ENCODE data around the gene SOD3. TPM values are rescaled to one million over a fixed set of nuclear protein-coding genes. Genes with fewer than 3 reads are reported as not detected.
A peak's percentile ranks its signal among the peaks of the same experiment; 100 is the strongest.

Gene SOD3
- polyA plus RNA-seq, 6 donors from 2014 or later, result not detected

DNA sequence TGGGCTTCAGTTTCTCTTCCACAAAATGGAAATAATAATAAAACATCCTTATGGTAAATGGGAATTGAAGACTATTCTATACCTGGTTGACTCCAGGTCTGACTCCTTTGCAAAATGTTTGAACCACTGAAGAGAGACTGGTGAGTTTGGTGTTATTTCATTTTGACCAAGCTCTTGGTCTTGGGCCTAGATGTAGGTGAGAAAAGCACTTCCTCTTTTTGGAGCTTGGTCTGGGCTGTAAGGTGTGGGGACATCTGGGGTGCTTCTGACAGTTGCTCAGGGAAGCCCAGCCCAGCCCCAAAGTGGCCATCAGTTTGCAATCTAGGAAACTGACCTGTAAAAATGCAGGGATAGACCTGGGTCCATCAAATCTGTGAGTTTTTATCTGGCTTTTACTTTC, 26.8 kb upstream of the SOD3 start:
- Mint-ChIP-seq H3K36me3 (peaks cover 0 to 5% of the 10 kb centered on the region in 2 donors), H3K4me3 (no peak overlapping the region), H3K27me3 (peaks cover 0 to 5% (median 0%) of the 10 kb centered on the region in 3 donors), H3K9me3 (peaks cover 0 to 25% (median 4%) of the 10 kb centered on the region in 7 donors), H3K27ac (no peak overlapping the region), H3K4me1 (no peaks in the 10 kb centered on the region)
- ATAC-seq (ENCODE audit: low read depth in 2 of 2) (no peak), DNase-seq (no peak)

- Mint-ChIP-seq H3K27me3 (peaks cover 0 to 5% (median 0%) of the 10 kb centered on the region in 3 donors), H3K4me3 (no peak overlapping the region), H3K27ac (no peak overlapping the region), H3K4me1 (no peaks in the 10 kb centered on the region), H3K9me3 (peaks cover 0 to 23% (median 4%) of the 10 kb centered on the region in 7 donors), H3K36me3 (peaks cover 0 to 5% of the 10 kb centered on the region in 2 donors)
- ATAC-seq (ENCODE audit: low read depth in 2 of 2) (no peak), DNase-seq (no peak)
Measured at GRCh38 chr4:24769571-24769970, 25.8 kb upstream of the SOD3 start.

DNA sequence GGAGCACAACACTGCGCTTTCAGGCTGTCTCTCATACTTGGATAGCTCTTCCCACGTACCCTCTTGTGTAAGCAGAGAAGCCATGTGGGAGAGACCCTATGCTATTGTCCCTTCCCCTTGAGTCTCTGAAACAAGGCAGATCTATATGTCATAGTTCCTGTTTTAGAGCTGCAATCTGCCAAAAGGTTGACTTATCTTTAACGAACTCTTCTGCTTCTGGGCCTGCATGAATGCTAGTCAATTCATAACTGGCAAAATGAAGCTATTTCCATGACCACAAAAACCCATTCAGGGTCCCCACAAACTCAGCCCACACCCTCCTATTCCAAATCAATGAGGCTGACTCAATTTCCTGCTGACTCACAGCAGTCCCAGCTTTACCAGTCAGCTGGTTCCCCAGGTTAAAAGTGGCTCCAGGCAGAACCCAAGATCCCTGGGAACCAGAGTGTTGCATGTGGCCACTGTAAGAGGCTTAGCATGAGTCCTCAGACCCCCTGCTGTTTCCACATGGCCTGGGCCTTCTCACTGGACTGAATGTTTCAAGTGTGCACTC, 25.3 kb upstream of the SOD3 start:
- DNase-seq, result no peak
- peaks cover 0 to 5% (median 0%) of the 10 kb centered on the region in 3 donors for H3K27me3 Mint-ChIP-seq
- H3K9me3 Mint-ChIP-seq, result peaks cover 0 to 21% (median 4%) of the 10 kb centered on the region in 7 donors
- no peak for ATAC-seq (ENCODE audit: low read depth in 2 of 2)
- no peaks in the 10 kb centered on the region for H3K4me1 Mint-ChIP-seq
- peak overlapping the region in 1 of 8 donors; percentile 55 for H3K4me3 Mint-ChIP-seq
- H3K27ac Mint-ChIP-seq, result no peak overlapping the region
- H3K36me3 Mint-ChIP-seq, result peaks cover 0 to 5% of the 10 kb centered on the region in 2 donors

- H3K4me3 Mint-ChIP-seq, result no peak overlapping the region
- H3K27ac Mint-ChIP-seq, result no peak overlapping the region
- H3K9me3 Mint-ChIP-seq, result peaks cover 0 to 21% (median 2%) of the 10 kb centered on the region in 7 donors
- H3K27me3 Mint-ChIP-seq, result peaks cover 0 to 5% (median 0%) of the 10 kb centered on the region in 3 donors
- no peaks in the 10 kb centered on the region for H3K4me1 Mint-ChIP-seq
- H3K36me3 Mint-ChIP-seq, result peaks cover 0 to 5% of the 10 kb centered on the region in 2 donors
- DNase-seq, result no peak
- no peak for ATAC-seq (ENCODE audit: low read depth in 2 of 2)
Measured at GRCh38 chr4:24770667-24771066, 24.7 kb upstream of the SOD3 start.

GRCh38 chr4:24771241-24771640, 24.1 kb upstream of the SOD3 start:
- H3K9me3 Mint-ChIP-seq, result peaks cover 0 to 21% (median 2%) of the 10 kb centered on the region in 7 donors
- H3K4me1 Mint-ChIP-seq, result no peaks in the 10 kb centered on the region
- peaks cover 0 to 5% (median 0%) of the 10 kb centered on the region in 3 donors for H3K27me3 Mint-ChIP-seq
- ATAC-seq (ENCODE audit: low read depth in 2 of 2) (no peak), DNase-seq (no peak)
- peaks cover 0 to 5% of the 10 kb centered on the region in 2 donors for H3K36me3 Mint-ChIP-seq
- no peak overlapping the region for H3K27ac Mint-ChIP-seq
- H3K4me3 Mint-ChIP-seq, result no peak overlapping the region

DNA sequence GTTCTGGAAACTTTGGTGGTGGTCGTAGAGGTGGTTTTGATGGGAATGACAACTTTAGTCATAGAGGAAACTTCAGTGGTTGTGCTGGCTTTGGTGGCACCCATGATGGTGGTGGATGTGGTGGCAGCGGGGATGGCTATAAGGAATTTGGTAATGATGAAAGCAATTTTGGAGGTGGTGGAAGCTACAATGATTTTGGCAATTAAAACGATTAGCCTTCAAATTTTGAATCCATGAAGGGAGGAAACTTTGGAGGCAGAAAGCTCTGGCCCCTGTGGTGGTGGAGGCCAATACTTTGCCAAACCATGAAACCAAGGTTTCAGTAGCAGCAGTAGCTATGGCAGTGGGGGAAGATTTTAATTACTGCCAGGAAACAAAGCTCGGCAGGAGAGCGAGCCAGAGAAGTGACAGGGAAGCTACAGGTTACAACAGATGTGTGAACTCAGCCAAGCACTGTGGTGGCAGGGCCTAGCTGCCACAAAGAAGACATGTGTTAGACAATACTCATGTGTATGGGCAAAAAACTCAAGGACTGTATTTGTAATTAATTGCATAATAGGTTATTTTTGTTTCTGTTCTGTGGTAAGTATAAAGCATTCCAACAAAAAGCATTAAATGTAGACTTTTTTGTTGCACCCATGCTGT, 23.2 kb upstream of the SOD3 start:
- ATAC-seq (ENCODE audit: low read depth in 2 of 2) (no peak), DNase-seq (no peak)
- Mint-ChIP-seq H3K4me1 (no peaks in the 10 kb centered on the region), H3K4me3 (no peak overlapping the region), H3K36me3 (peaks cover 0 to 5% of the 10 kb centered on the region in 2 donors), H3K27me3 (peaks cover 0 to 5% (median 0%) of the 10 kb centered on the region in 3 donors), H3K9me3 (peaks cover 0 to 14% (median 2%) of the 10 kb centered on the region in 7 donors), H3K27ac (no peak overlapping the region)

GRCh38 chr4:24772952-24773351, 22.4 kb upstream of the SOD3 start:
- H3K4me1 Mint-ChIP-seq, result no peaks in the 10 kb centered on the region
- H3K36me3 Mint-ChIP-seq, result peaks cover 0 to 5% of the 10 kb centered on the region in 2 donors
- peaks cover 0 to 7% (median 2%) of the 10 kb centered on the region in 7 donors for H3K9me3 Mint-ChIP-seq
- H3K27me3 Mint-ChIP-seq, result peaks cover 0 to 5% (median 0%) of the 10 kb centered on the region in 3 donors
- H3K4me3 Mint-ChIP-seq, result no peak overlapping the region
- ATAC-seq (ENCODE audit: low read depth in 2 of 2) (no peak), DNase-seq (no peak)
- no peak overlapping the region for H3K27ac Mint-ChIP-seq

GRCh38 chr4:24774452-24774851, 20.9 kb upstream of the SOD3 start:
- H3K9me3 Mint-ChIP-seq, result peaks cover 0 to 7% (median 1%) of the 10 kb centered on the region in 7 donors

DNA sequence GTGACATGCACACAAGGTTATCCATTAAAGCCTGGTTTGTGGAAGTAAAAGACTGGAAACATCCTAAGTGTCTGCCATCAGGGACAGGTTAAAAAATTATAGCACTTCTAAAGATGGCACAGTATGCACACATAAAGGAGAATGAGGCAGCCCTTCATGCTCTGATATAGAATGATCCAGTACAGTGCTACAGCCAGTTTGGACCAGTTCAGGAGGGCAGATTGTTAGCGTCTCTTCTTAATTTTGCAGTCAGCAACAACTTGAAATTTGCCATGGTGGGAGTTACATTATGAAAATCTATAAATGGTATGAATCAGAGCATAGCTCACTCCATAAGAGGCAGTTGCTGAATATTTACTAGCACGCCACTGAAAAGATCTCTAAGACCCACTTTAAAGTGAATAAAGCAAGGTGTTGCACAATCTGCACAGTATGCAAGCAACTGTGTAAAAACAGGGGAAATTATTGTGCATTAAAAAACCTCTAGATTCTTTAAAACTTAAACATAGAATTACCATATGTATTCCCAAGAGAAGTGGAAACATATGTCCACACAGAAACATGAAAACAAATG, 20.3 kb upstream of the SOD3 start:
- Mint-ChIP-seq H3K27me3 (peaks cover 0 to 5% (median 0%) of the 10 kb centered on the region in 3 donors), H3K9me3 (peaks cover 0 to 7% (median 1%) of the 10 kb centered on the region in 7 donors), H3K4me3 (no peak overlapping the region), H3K27ac (no peak overlapping the region), H3K4me1 (no peaks in the 10 kb centered on the region), H3K36me3 (peaks cover 0 to 5% of the 10 kb centered on the region in 2 donors)
- DNase-seq (no peak), ATAC-seq (ENCODE audit: low read depth in 2 of 2) (no peak)

More at GRCh38 chr4:24774452-24774851, 20.9 kb upstream of the SOD3 start:
- Mint-ChIP-seq H3K4me3 (no peak overlapping the region), H3K27ac (no peak overlapping the region), H3K4me1 (no peaks in the 10 kb centered on the region), H3K36me3 (peaks cover 0 to 5% of the 10 kb centered on the region in 2 donors), H3K27me3 (peaks cover 0 to 5% (median 0%) of the 10 kb centered on the region in 3 donors)
- no peak for ATAC-seq (ENCODE audit: low read depth in 2 of 2)
- DNase-seq, result no peak

DNA sequence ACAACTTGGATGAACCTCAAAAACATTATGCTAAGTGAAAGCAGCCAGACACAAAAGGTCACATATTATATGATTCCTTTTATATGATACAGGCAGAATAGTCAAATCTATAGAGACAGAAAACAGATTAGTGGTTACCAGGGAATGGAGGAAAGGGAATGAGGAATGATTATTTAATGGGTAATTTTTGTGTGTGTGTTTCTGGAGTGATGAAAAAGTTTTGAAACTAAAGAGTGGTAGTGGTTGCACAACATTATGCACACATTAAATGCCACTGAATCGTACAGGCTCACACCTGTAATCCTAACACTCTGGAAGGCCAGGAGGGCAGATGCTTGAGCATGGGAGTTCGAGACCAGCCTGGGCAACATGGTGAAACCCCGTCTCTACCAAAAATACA, 19.6 kb upstream of the SOD3 start:
- ATAC-seq (ENCODE audit: low read depth in 2 of 2), result no peak
- Mint-ChIP-seq H3K4me1 (no peaks in the 10 kb centered on the region), H3K4me3 (no peak overlapping the region), H3K27ac (no peak overlapping the region), H3K9me3 (peaks cover 0 to 7% (median 1%) of the 10 kb centered on the region in 7 donors), H3K36me3 (peaks cover 0 to 5% of the 10 kb centered on the region in 2 donors), H3K27me3 (peaks cover 0 to 5% (median 0%) of the 10 kb centered on the region in 3 donors)
- no peak for DNase-seq

GRCh38 chr4:24777536-24778463, 17.6 kb upstream of the SOD3 start:
- H3K27ac Mint-ChIP-seq, result no peak overlapping the region
- ATAC-seq (ENCODE audit: low read depth in 2 of 2) (no peak), DNase-seq (no peak)
- no peaks in the 10 kb centered on the region for H3K27me3 Mint-ChIP-seq
- no peaks in the 10 kb centered on the region for H3K36me3 Mint-ChIP-seq
- H3K9me3 Mint-ChIP-seq, result peaks cover 0 to 4% (median 0%) of the 10 kb centered on the region in 7 donors
- H3K4me3 Mint-ChIP-seq, result no peak overlapping the region
- H3K4me1 Mint-ChIP-seq, result no peaks in the 10 kb centered on the region

- ATAC-seq (ENCODE audit: low read depth in 2 of 2) (no peak), DNase-seq (no peak)
- Mint-ChIP-seq H3K4me1 (no peaks in the 10 kb centered on the region), H3K9me3 (peaks cover 0 to 4% (median 1%) of the 10 kb centered on the region in 7 donors), H3K27ac (no peak overlapping the region), H3K36me3 (no peaks in the 10 kb centered on the region), H3K4me3 (no peak overlapping the region), H3K27me3 (no peaks in the 10 kb centered on the region)
Measured at GRCh38 chr4:24778464-24779225, 16.7 kb upstream of the SOD3 start.

All from naive B cell (primary cell).